HepG2 (cell line): Measurements from ENCODE around the gene BPIFB6. TPM values are rescaled to one million over a fixed set of nuclear protein-coding genes. Genes with fewer than 3 reads are reported as not detected.
A peak's percentile ranks its signal among the peaks of the same experiment; 100 is the strongest.

Source experiments
- FOXP1 ChIP-seq, 2 experiments: fragments of 450-650 bp in 1 of 2; IDR thresholded peaks; 2 replicates each; pipeline ENCODE4 v1.6.1; 2017 to 2018; ENCODE audit warnings: antibody characterized with exemption in 1 of 2
- GABPA ChIP-seq, 2 experiments: IDR thresholded peaks; 2 replicates each; pipeline ENCODE4 v1.6.1; 2011 to 2016; ENCODE audit warnings: low read depth in 2 of 2, low read length in 1 of 2, missing biosample characterization in 1 of 2, missing genetic modification characterization in 1 of 2
- GATA4 ChIP-seq: sonication (generic); IDR thresholded peaks from 2 replicates; pipeline ENCODE4 v1.6.1; 2016; ENCODE audit warnings: antibody characterized with exemption, low read depth, borderline replicate concordance
- KMT2A ChIP-seq: sonication (generic); formaldehyde crosslinking; IDR thresholded peaks from 2 replicates; pipeline ENCODE4 v1.4.0; 2020; ENCODE audit warnings: missing genetic modification reagents
- MEF2D ChIP-seq: sonication (generic); formaldehyde crosslinking; IDR thresholded peaks from 2 replicates; pipeline ENCODE4 v1.5.1; 2020; ENCODE audit warnings: mild to moderate bottlenecking, missing genetic modification reagents
- NFE2 ChIP-seq: sonication (generic); formaldehyde crosslinking; IDR thresholded peaks from 2 replicates; pipeline ENCODE4 v1.4.0; 2020; ENCODE audit warnings: missing genetic modification reagents
- POGK ChIP-seq: sonication (generic); formaldehyde crosslinking; conservative IDR thresholded peaks from 2 replicates; pipeline ENCODE4 v1.8.0; 2022; ENCODE audit warnings: mild to moderate bottlenecking, moderate library complexity, missing genetic modification reagents
- RXRA ChIP-seq: sonication (generic); formaldehyde crosslinking; IDR thresholded peaks from 2 replicates; pipeline ENCODE4 v1.5.1; 2020; ENCODE audit warnings: missing genetic modification reagents
- TGIF2 ChIP-seq: IDR thresholded peaks from 2 replicates; pipeline ENCODE4 v1.6.1; 2016; ENCODE audit warnings: control low read depth, missing compliant biosample characterization
- ZNF121 ChIP-seq: sonication (generic); formaldehyde crosslinking; IDR thresholded peaks from 2 replicates; pipeline ENCODE4 v1.5.0; 2020; ENCODE audit warnings: mild to moderate bottlenecking, missing genetic modification reagents
- ZNF3 ChIP-seq: IDR thresholded peaks from 2 replicates; pipeline ENCODE4 v1.7.0; 2017; ENCODE audit warnings: inconsistent platforms
- ZNF382 ChIP-seq: sonication (generic); formaldehyde crosslinking; IDR thresholded peaks from 2 replicates; pipeline ENCODE4 v1.5.0; 2020; ENCODE audit warnings: missing genetic modification reagents, mild to moderate bottlenecking, borderline replicate concordance
- ZNF546 ChIP-seq: sonication (generic); formaldehyde crosslinking; conservative IDR thresholded peaks from 2 replicates; pipeline ENCODE4 v1.8.1; 2023; ENCODE audit warnings: mild to moderate bottlenecking, missing genetic modification reagents
- ZNF577 ChIP-seq: sonication (generic); formaldehyde crosslinking; IDR thresholded peaks from 2 replicates; pipeline ENCODE4 v1.4.0; 2020; ENCODE audit warnings: mild to moderate bottlenecking, low read depth, missing genetic modification reagents, borderline replicate concordance
- polyA plus RNA-seq, 8 experiments: library from polyadenylated mRNA; depleted of rRNA in 3 of 8; stranded (reverse) in 7 of 8; unstranded in 1 of 8; fragments of >200 nt; fragmentation: Illumina TruSeq in 4 of 8; extraction: Trizol in 4 of 8; gene quantifications; 2 replicates each; pipeline versions ENCODE4 v1.2.1 to v1.2.3, GENCODE V29; 2011 to 2016; ENCODE audit warnings: low read depth in 4 of 8, missing spikeins in 1 of 8, mixed read lengths in 1 of 8; ENCODE audit not compliant: insufficient read depth in 1 of 8
- total RNA-seq, 5 experiments: library from RNA; depleted of rRNA; stranded (reverse); fragments of >200 nt; fragmentation: Illumina TruSeq; extraction: Trizol; gene quantifications; 2 replicates each; pipeline ENCODE4 v1.2.3, GENCODE V29; 2016; ENCODE audit warnings: low read depth in 1 of 5
- TF ChIP-seq, protein P1 (sequence below): sonication (generic); formaldehyde crosslinking; IDR thresholded peaks from 2 replicates; pipeline ENCODE4 v1.4.0; 2020; ENCODE audit warnings: missing genetic modification reagents
- TF ChIP-seq, protein P2 (sequence below): sonication (generic); formaldehyde crosslinking; IDR thresholded peaks from 2 replicates; pipeline ENCODE4 v1.4.0; 2020; ENCODE audit warnings: missing genetic modification reagents
- TF ChIP-seq, protein P3 (sequence below): sonication (generic); formaldehyde crosslinking; IDR thresholded peaks from 2 replicates; pipeline ENCODE4 v1.8.0; 2022; ENCODE audit warnings: mild to moderate bottlenecking, missing genetic modification reagents, borderline replicate concordance
- TF ChIP-seq, protein P4 (sequence below): sonication (generic); formaldehyde crosslinking; IDR thresholded peaks from 2 replicates; pipeline ENCODE4 v1.5.1; 2020; ENCODE audit warnings: mild to moderate bottlenecking, moderate library complexity, missing genetic modification reagents

Gene BPIFB6
- total and polyA plus RNA-seq, 2 of the 13 experiments (the other 11 are each of a cell fraction or from before 2014, with no cell fraction given) = 0.13 to 1.7 TPM

GRCh38 chr20:32982617-32983458 is 48.6 kb upstream of the BPIFB6 start (continued):
- TF ChIP-seq, protein P1, sequence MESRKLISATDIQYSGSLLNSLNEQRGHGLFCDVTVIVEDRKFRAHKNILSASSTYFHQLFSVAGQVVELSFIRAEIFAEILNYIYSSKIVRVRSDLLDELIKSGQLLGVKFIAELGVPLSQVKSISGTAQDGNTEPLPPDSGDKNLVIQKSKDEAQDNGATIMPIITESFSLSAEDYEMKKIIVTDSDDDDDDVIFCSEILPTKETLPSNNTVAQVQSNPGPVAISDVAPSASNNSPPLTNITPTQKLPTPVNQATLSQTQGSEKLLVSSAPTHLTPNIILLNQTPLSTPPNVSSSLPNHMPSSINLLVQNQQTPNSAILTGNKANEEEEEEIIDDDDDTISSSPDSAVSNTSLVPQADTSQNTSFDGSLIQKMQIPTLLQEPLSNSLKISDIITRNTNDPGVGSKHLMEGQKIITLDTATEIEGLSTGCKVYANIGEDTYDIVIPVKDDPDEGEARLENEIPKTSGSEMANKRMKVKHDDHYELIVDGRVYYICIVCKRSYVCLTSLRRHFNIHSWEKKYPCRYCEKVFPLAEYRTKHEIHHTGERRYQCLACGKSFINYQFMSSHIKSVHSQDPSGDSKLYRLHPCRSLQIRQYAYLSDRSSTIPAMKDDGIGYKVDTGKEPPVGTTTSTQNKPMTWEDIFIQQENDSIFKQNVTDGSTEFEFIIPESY (CRISPR knock-in tag) = no peak
- TF ChIP-seq POGK (CRISPR knock-in tag) = no peak
- TF ChIP-seq ZNF577 (CRISPR knock-in tag) = no peak
- no peak for TF ChIP-seq TGIF2 (CRISPR knock-in tag)
- 0 out of 2 replicates have a peak, but pooled peaks have one; percentile 28 for TF ChIP-seq ZNF3 (CRISPR knock-in tag)
- TF ChIP-seq ZNF121 (CRISPR knock-in tag) = no peak
- TF ChIP-seq ZNF382 (CRISPR knock-in tag) = no peak
- peak; percentile 38 for TF ChIP-seq RXRA
- TF ChIP-seq, protein P2, sequence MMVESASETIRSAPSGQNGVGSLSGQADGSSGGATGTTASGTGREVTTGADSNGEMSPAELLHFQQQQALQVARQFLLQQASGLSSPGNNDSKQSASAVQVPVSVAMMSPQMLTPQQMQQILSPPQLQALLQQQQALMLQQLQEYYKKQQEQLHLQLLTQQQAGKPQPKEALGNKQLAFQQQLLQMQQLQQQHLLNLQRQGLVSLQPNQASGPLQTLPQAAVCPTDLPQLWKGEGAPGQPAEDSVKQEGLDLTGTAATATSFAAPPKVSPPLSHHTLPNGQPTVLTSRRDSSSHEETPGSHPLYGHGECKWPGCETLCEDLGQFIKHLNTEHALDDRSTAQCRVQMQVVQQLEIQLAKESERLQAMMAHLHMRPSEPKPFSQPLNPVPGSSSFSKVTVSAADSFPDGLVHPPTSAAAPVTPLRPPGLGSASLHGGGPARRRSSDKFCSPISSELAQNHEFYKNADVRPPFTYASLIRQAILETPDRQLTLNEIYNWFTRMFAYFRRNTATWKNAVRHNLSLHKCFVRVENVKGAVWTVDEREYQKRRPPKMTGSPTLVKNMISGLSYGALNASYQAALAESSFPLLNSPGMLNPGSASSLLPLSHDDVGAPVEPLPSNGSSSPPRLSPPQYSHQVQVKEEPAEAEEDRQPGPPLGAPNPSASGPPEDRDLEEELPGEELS (CRISPR knock-in tag) = 0 out of 2 replicates have a peak, but pooled peaks have one; percentile 25
- TF ChIP-seq, protein P3, sequence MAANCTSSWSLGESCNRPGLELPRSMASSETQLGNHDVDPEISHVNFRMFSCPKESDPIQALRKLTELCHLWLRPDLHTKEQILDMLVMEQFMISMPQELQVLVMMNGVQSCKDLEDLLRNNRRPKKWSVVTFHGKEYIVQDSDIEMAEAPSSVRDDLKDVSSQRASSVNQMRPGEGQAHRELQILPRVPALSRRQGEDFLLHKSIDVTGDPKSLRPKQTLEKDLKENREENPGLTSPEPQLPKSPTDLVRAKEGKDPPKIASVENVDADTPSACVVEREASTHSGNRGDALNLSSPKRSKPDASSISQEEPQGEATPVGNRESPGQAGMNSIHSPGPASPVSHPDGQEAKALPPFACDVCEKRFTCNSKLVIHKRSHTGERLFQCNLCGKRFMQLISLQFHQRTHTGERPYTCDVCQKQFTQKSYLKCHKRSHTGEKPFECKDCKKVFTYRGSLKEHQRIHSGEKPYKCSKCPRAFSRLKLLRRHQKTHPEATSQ (CRISPR knock-in tag) = no peak
- TF ChIP-seq KMT2A (CRISPR knock-in tag) = no peak
- TF ChIP-seq GABPA (IDR thresholded peaks at IDR 0.05; ENCODE audit: low read depth, low read length) = no peak
- TF ChIP-seq GABPA (CRISPR knock-in tag; IDR thresholded peaks at IDR 0.05; ENCODE audit: low read depth) = no peak
- TF ChIP-seq MEF2D (CRISPR knock-in tag) = no peak
- TF ChIP-seq, protein P4, sequence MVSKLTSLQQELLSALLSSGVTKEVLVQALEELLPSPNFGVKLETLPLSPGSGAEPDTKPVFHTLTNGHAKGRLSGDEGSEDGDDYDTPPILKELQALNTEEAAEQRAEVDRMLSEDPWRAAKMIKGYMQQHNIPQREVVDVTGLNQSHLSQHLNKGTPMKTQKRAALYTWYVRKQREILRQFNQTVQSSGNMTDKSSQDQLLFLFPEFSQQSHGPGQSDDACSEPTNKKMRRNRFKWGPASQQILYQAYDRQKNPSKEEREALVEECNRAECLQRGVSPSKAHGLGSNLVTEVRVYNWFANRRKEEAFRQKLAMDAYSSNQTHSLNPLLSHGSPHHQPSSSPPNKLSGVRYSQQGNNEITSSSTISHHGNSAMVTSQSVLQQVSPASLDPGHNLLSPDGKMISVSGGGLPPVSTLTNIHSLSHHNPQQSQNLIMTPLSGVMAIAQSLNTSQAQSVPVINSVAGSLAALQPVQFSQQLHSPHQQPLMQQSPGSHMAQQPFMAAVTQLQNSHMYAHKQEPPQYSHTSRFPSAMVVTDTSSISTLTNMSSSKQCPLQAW = peak; percentile 53; the same call in 1 of the 2 replicates
- peak; percentile 82; the same call in 1 of the 2 replicates for TF ChIP-seq ZNF546 (CRISPR knock-in tag)
- no peak for TF ChIP-seq GATA4
- no peak for TF ChIP-seq NFE2 (CRISPR knock-in tag)
- TF ChIP-seq FOXP1 (IDR thresholded peaks at IDR 0.05) = no peak
- no peak for TF ChIP-seq FOXP1 (CRISPR knock-in tag; IDR thresholded peaks at IDR 0.05)
